ENCODE measurements around the gene KCNA4. TPM values are rescaled to one million over a fixed set of nuclear protein-coding genes. Genes with fewer than 3 reads are reported as not detected.
"Not testable (repeated sequence)": the region's sequence is repeated elsewhere in the genome, so short reads cannot be mapped to it uniquely, and the experiment has no call there.

Gene KCNA4
- polyA plus RNA-seq (2013, experiment 1 of 2): not detected
- not detected for polyA plus RNA-seq (2013, experiment 2 of 2)

- Histone ChIP-seq H3K4me3 (ENCODE audit: low read length) (peak within 1 kb of the TSS; percentile 43), H3K4me1 (ENCODE audit: insufficient read depth, low read length) (peaks cover 7% of the 10 kb centered on the region), H3K9me3 (ENCODE audit: insufficient read depth, low read depth, low read length) (no peaks in the 10 kb centered on the region), H3K9ac (ENCODE audit: low read depth, low read length) (no peak within 1 kb of the TSS), H3K36me3 (ENCODE audit: insufficient read depth, low read length) (no peaks in the 10 kb centered on the region), H3K27ac (ENCODE audit: low read depth, low read length) (no peak within 1 kb of the TSS), H3K27me3 (ENCODE audit: insufficient read depth, low read length) (peaks cover 100% of the 10 kb centered on the region)
- 1% methylated on average over 50 of the region's 50 CpGs for WGBS
Observed at GRCh38 chr11:30016588-30017363, at the start of gene KCNA4. TSS of gene KCNA4 (minus strand) at chr11:30017030. CDS start at chr11:30012678, 4,352 bp downstream.

GRCh38 chr11:30062103-30062502 lies 45.3 kb upstream of the KCNA4 start:
- Histone ChIP-seq H3K36me3 (ENCODE audit: insufficient read depth, low read length) (no peaks in the 10 kb centered on the region), H3K9me3 (ENCODE audit: insufficient read depth, low read depth, low read length) (peaks cover 21% of the 10 kb centered on the region), H3K27ac (ENCODE audit: low read depth, low read length) (no peak overlapping the region), H3K9ac (ENCODE audit: low read depth, low read length) (no peak overlapping the region), H3K4me1 (ENCODE audit: insufficient read depth, low read length) (no peaks in the 10 kb centered on the region), H3K27me3 (ENCODE audit: insufficient read depth, low read length) (no peaks in the 10 kb centered on the region), H3K4me3 (ENCODE audit: low read length) (no peak overlapping the region)
- WGBS: 83% methylated on average over 1 of the region's 4 CpGs

GRCh38 chr11:30059172-30059815 lies 42.5 kb upstream of the KCNA4 start:
- no peaks in the 10 kb centered on the region for H3K27me3 ChIP-seq (ENCODE audit: insufficient read depth, low read length)

GRCh38 chr11:30049214-30049613 lies 32.4 kb upstream of the KCNA4 start:
- H3K27ac ChIP-seq (ENCODE audit: low read depth, low read length): no peak overlapping the region
- no peak overlapping the region for H3K9ac ChIP-seq (ENCODE audit: low read depth, low read length)
- 44% methylated on average over 2 of the region's 2 CpGs for WGBS
- H3K4me1 ChIP-seq (ENCODE audit: insufficient read depth, low read length): no peaks in the 10 kb centered on the region
- peaks cover 15% of the 10 kb centered on the region; the same call in 1 of the 2 replicates for H3K27me3 ChIP-seq (ENCODE audit: insufficient read depth, low read length)
- H3K36me3 ChIP-seq (ENCODE audit: insufficient read depth, low read length): no peaks in the 10 kb centered on the region
- no peak overlapping the region for H3K4me3 ChIP-seq (ENCODE audit: low read length)
- no peaks in the 10 kb centered on the region for H3K9me3 ChIP-seq (ENCODE audit: insufficient read depth, low read depth, low read length)

More at GRCh38 chr11:30059172-30059815, 42.5 kb upstream of the KCNA4 start:
- H3K36me3 ChIP-seq (ENCODE audit: insufficient read depth, low read length): no peaks in the 10 kb centered on the region
- WGBS: 100% methylated on average over 1 of the region's 2 CpGs
- H3K4me3 ChIP-seq (ENCODE audit: low read length): no peak overlapping the region
- H3K27ac ChIP-seq (ENCODE audit: low read depth, low read length): no peak overlapping the region
- peaks cover 21% of the 10 kb centered on the region for H3K9me3 ChIP-seq (ENCODE audit: insufficient read depth, low read depth, low read length)
- H3K4me1 ChIP-seq (ENCODE audit: insufficient read depth, low read length): no peaks in the 10 kb centered on the region
- no peak overlapping the region for H3K9ac ChIP-seq (ENCODE audit: low read depth, low read length)

GRCh38 chr11:30046578-30046945 lies 29.7 kb upstream of the KCNA4 start:
- Histone ChIP-seq H3K27me3 (ENCODE audit: insufficient read depth, low read length) (peaks cover 34% of the 10 kb centered on the region), H3K4me3 (ENCODE audit: low read length) (no peak overlapping the region), H3K4me1 (ENCODE audit: insufficient read depth, low read length) (no peaks in the 10 kb centered on the region), H3K9me3 (ENCODE audit: insufficient read depth, low read depth, low read length) (no peaks in the 10 kb centered on the region), H3K36me3 (ENCODE audit: insufficient read depth, low read length) (no peaks in the 10 kb centered on the region), H3K9ac (ENCODE audit: low read depth, low read length) (no peak overlapping the region), H3K27ac (ENCODE audit: low read depth, low read length) (no peak overlapping the region)
- WGBS: 59% methylated on average over 6 of the region's 6 CpGs

GRCh38 chr11:30045921-30046577 lies 29.2 kb upstream of the KCNA4 start:
- 85% methylated on average over 7 of the region's 7 CpGs for WGBS
- Histone ChIP-seq H3K9ac (ENCODE audit: low read depth, low read length) (no peak overlapping the region), H3K36me3 (ENCODE audit: insufficient read depth, low read length) (no peaks in the 10 kb centered on the region), H3K4me3 (ENCODE audit: low read length) (no peak overlapping the region), H3K27ac (ENCODE audit: low read depth, low read length) (no peak overlapping the region), H3K4me1 (ENCODE audit: insufficient read depth, low read length) (no peaks in the 10 kb centered on the region), H3K9me3 (ENCODE audit: insufficient read depth, low read depth, low read length) (no peaks in the 10 kb centered on the region), H3K27me3 (ENCODE audit: insufficient read depth, low read length) (peaks cover 40% of the 10 kb centered on the region)

GRCh38 chr11:30045144-30045543 lies 28.3 kb upstream of the KCNA4 start:
- Histone ChIP-seq H3K9ac (ENCODE audit: low read depth, low read length) (no peak overlapping the region), H3K9me3 (ENCODE audit: insufficient read depth, low read depth, low read length) (no peaks in the 10 kb centered on the region), H3K4me1 (ENCODE audit: insufficient read depth, low read length) (no peaks in the 10 kb centered on the region), H3K27me3 (ENCODE audit: insufficient read depth, low read length) (peaks cover 45% of the 10 kb centered on the region), H3K27ac (ENCODE audit: low read depth, low read length) (no peak overlapping the region), H3K4me3 (ENCODE audit: low read length) (no peak overlapping the region), H3K36me3 (ENCODE audit: insufficient read depth, low read length) (no peaks in the 10 kb centered on the region)
- WGBS: 94% methylated on average over 6 of the region's 6 CpGs

- Histone ChIP-seq H3K27ac (ENCODE audit: low read depth, low read length) (no peak overlapping the region), H3K4me1 (ENCODE audit: insufficient read depth, low read length) (no peaks in the 10 kb centered on the region), H3K36me3 (ENCODE audit: insufficient read depth, low read length) (no peaks in the 10 kb centered on the region), H3K4me3 (ENCODE audit: low read length) (no peak overlapping the region), H3K9me3 (ENCODE audit: insufficient read depth, low read depth, low read length) (no peaks in the 10 kb centered on the region), H3K9ac (ENCODE audit: low read depth, low read length) (no peak overlapping the region), H3K27me3 (ENCODE audit: insufficient read depth, low read length) (peaks cover 84% of the 10 kb centered on the region)
- 96% methylated on average over 14 of the region's 14 CpGs for WGBS
Observed at GRCh38 chr11:30041171-30041570, 24.3 kb upstream of the KCNA4 start.

GRCh38 chr11:30034746-30035145 lies 17.9 kb upstream of the KCNA4 start:
- H3K36me3 ChIP-seq (ENCODE audit: insufficient read depth, low read length); H3K9ac ChIP-seq (ENCODE audit: low read depth, low read length); H3K27ac ChIP-seq (ENCODE audit: low read depth, low read length); H3K4me1 ChIP-seq (ENCODE audit: insufficient read depth, low read length); H3K9me3 ChIP-seq (ENCODE audit: insufficient read depth, low read depth, low read length); H3K4me3 ChIP-seq (ENCODE audit: low read length): not testable (repeated sequence)
- peaks cover 98% of the 10 kb centered on the region for H3K27me3 ChIP-seq (ENCODE audit: insufficient read depth, low read length)
- WGBS: 94% methylated on average over 4 of the region's 4 CpGs

GRCh38 chr11:30034166-30034565 lies 17.3 kb upstream of the KCNA4 start:
- not testable (repeated sequence) for H3K9me3 ChIP-seq (ENCODE audit: insufficient read depth, low read depth, low read length); H3K4me3 ChIP-seq (ENCODE audit: low read length); H3K36me3 ChIP-seq (ENCODE audit: insufficient read depth, low read length); H3K4me1 ChIP-seq (ENCODE audit: insufficient read depth, low read length); H3K9ac ChIP-seq (ENCODE audit: low read depth, low read length); H3K27ac ChIP-seq (ENCODE audit: low read depth, low read length)
- peaks cover 99% of the 10 kb centered on the region for H3K27me3 ChIP-seq (ENCODE audit: insufficient read depth, low read length)

GRCh38 chr11:30025396-30026139 lies 8.7 kb upstream of the KCNA4 start:
- Histone ChIP-seq H3K9ac (ENCODE audit: low read depth, low read length) (no peak overlapping the region), H3K27me3 (ENCODE audit: insufficient read depth, low read length) (peaks cover 99% of the 10 kb centered on the region), H3K27ac (ENCODE audit: low read depth, low read length) (no peak overlapping the region), H3K4me1 (ENCODE audit: insufficient read depth, low read length) (peaks cover 7% of the 10 kb centered on the region), H3K36me3 (ENCODE audit: insufficient read depth, low read length) (no peaks in the 10 kb centered on the region), H3K4me3 (ENCODE audit: low read length) (peak overlapping the region; percentile 20; the same call in 1 of the 2 replicates), H3K9me3 (ENCODE audit: insufficient read depth, low read depth, low read length) (no peaks in the 10 kb centered on the region)
- 1% methylated on average over 5 of the region's 6 CpGs for WGBS

Data from HUES64 (cell line).